GM18499 (cell line): Measurements from ENCODE around the gene ZNF281.
"Not testable (repeated sequence)": the region's sequence is repeated elsewhere in the genome, so short reads cannot be mapped to it uniquely, and the experiment has no call there.

Source experiments
- ATAC-seq: cut with Tn5 transposase; IDR thresholded peaks from one replicate; pipeline ENCODE4 v1.9.1; 2021; ENCODE audit warnings: moderate number of reproducible peaks; ENCODE audit not compliant: insufficient read depth, unreplicated experiment

ZNF281 gene

GRCh38 chr1:200366577-200367253, 43.1 kb downstream of the ZNF281 start:
- ATAC-seq, result no peak

DNA sequence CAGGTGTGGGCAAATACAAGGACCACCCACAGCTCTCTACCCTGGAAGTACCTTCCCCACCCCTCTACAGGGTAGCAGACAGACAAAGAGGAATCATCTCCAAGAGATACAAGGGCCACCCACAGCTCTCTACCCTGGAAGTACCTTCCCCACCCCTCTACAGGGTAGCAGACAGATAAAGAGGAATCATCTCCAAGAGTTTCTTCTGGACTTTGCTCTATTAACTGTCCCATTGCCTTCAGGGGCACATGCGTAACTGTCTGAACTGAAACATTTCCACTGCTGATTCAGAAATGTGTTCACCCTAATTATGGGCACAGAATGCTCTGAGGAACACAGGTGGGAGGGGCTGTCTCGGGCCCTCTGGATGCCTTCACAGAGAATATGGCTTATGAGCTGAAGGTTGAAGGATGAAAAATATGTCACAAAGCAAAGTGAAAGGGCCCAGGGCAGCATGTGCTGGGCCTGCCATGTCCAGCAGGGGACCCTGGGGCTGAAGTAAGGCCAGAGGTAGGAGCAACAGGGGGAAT, 43.9 kb downstream of the ZNF281 start:
- no peak for ATAC-seq

GRCh38 chr1:200364831-200365230, 45.0 kb downstream of the ZNF281 start:
- ATAC-seq, result no peak

DNA sequence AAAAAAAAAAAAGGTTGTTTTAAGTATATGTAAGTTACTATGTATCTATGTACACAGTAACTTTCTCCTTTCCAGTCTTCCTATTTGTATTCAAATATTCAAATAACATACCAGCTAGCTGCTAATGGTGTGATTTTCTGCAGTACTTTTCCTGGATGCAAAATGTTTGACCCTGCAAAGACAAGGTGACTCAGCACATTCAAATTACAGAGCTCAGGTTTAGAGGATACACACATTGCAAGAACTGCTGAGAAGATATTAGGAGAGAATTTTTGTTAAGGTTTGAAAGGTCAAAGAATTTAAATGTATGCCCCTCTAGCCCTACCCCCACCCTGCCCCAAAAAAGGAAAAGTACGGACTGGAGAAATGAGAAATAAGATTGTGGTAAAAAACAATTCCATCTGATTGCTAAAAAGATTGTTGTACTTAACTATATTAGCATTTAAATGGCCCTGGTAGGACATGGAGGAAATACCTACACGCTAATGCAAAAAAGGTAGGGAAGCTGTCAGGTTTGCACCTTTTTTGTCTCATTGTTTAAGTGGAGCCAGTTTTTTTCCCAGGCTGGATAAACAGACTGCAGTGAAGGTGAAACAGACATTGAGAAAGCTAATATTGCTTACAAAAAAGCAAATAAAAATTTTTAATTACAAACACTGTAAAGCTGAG, 45.6 kb downstream of the ZNF281 start:
- ATAC-seq, result no peak

- ATAC-seq, result no peak
Measured at GRCh38 chr1:200363264-200363933, 46.4 kb downstream of the ZNF281 start.

- ATAC-seq, result no peak
Measured at GRCh38 chr1:200362421-200362820, 47.4 kb downstream of the ZNF281 start.

DNA sequence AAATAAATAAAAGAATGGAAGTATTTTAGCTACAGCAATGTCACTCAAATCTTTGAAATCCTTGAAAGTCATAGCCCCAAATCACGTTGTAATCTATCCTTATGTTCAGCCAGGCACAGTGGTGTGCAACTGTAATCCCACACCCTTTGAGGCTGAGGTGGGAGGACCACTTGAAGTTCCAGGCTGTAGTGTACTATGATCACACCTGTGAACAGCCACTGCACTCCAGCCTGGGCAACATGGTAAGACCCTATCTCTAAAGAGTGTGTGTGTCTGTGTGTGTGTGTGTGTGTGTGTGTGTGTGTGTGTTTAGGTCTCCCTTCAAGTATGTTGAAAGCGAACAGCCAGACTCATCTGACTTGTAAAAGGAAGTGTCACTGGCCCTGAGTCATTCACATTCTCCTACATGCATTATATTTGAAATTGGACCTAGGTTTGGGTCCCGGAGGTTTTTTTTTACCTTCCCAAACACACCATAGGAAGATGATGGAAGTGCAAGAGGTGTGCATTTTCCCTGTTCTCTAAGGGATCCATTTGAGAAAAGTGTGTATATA, 50.1 kb downstream of the ZNF281 start:
- ATAC-seq, result no peak

DNA sequence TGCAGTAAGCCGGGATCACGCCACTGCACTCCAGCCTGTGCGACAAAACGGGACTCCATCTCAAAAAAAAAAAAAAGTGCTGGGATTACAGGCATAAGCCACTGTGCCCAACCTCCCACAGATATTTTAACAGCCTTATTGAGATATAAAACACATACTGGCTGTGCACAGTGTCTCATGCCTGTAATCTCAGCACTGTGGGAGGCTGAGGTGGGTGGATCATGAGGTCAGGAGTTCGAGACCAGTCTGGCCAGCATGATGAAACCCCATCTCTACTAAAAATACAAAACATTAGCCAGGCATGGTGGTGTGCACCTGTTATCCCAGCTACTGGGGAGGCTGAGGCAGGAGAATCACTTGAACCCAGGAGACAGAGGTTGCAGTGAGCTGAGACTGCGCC, 51.9 kb downstream of the ZNF281 start:
- ATAC-seq, result not testable (repeated sequence)

DNA sequence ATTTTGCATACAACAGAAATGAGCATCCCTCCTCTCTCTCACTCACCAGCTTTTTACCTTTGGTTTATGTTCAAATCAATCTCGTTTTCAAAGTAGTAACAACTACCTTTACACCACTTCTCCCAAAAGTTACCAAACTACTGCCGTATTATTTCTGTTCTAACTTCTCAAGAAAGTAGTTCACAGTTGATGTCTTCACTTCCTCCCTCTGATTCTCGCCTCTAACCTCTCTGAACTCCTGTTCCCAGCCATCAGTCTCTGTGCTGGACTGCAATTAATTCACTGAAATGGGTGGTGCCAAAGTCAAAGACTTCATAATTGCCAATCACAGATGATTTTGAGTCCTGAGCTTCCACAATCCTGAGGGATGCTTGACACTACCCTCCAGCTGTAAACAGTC, 54.0 kb downstream of the ZNF281 start:
- ATAC-seq, result no peak
